Fibroblast of skin of left quadriceps (primary cell): ENCODE measurements around the gene KCNJ5.

Experiments used
- DNase-seq, 2 experiments: peaks; one replicate each; pipeline ENCODE4 v3.0.0-alpha.2; 2013; ENCODE audit warnings: low read depth in 2 of 2

The KCNJ5 gene

GRCh38 chr11:128871168-128871610, 20.0 kb upstream of the KCNJ5 start:
- DNase-seq, result no peak

- DNase-seq, result no peak
Observed at GRCh38 chr11:128872094-128872493, 19.1 kb upstream of the KCNJ5 start.

GRCh38 chr11:128872594-128872993, 18.6 kb upstream of the KCNJ5 start:
- no peak for DNase-seq

- DNase-seq, result no peak
Observed at GRCh38 chr11:128874427-128874826, 16.7 kb upstream of the KCNJ5 start.

- no peak for DNase-seq
Observed at GRCh38 chr11:128876133-128876650, 15.0 kb upstream of the KCNJ5 start.

- DNase-seq, result no peak
Observed at GRCh38 chr11:128877726-128878125, 13.4 kb upstream of the KCNJ5 start.

GRCh38 chr11:128878455-128878854, 12.7 kb upstream of the KCNJ5 start:
- DNase-seq, result no peak

- DNase-seq, result no peak
Observed at GRCh38 chr11:128879817-128880216, 11.3 kb upstream of the KCNJ5 start.

GRCh38 chr11:128881221-128881620, 9.9 kb upstream of the KCNJ5 start:
- no peak for DNase-seq

GRCh38 chr11:128882451-128882850, 8.7 kb upstream of the KCNJ5 start:
- DNase-seq, result no peak

GRCh38 chr11:128884054-128884453, 7.1 kb upstream of the KCNJ5 start:
- no peak for DNase-seq

GRCh38 chr11:128884703-128885338, 6.3 kb upstream of the KCNJ5 start:
- no peak for DNase-seq

- no peak for DNase-seq
Observed at GRCh38 chr11:128886406-128887124, 4.6 kb upstream of the KCNJ5 start.

GRCh38 chr11:128888034-128888985, 2.8 kb upstream of the KCNJ5 start:
- DNase-seq, result no peak

GRCh38 chr11:128889657-128890213, 1.4 kb upstream of the KCNJ5 start:
- no peak for DNase-seq

GRCh38 chr11:128890216-128890542, 977 bp upstream of the KCNJ5 start:
- DNase-seq, result no peak

GRCh38 chr11:128891913-128892398, 800 bp downstream of the KCNJ5 start:
- no peak for DNase-seq

- DNase-seq, result no peak
Observed at GRCh38 chr11:128892866-128893565, 1.9 kb downstream of the KCNJ5 start.

GRCh38 chr11:128893578-128894285, 2.6 kb downstream of the KCNJ5 start:
- DNase-seq, result no peak

GRCh38 chr11:128894286-128894681, 3.1 kb downstream of the KCNJ5 start:
- DNase-seq, result no peak
